ENCODE measurements around the gene SLC44A1. TPM values are rescaled to one million over a fixed set of nuclear protein-coding genes. Genes with fewer than 3 reads are reported as not detected.

SLC44A1 gene
- polyA plus RNA-seq, 1 donor, result 16.9 TPM

DNA sequence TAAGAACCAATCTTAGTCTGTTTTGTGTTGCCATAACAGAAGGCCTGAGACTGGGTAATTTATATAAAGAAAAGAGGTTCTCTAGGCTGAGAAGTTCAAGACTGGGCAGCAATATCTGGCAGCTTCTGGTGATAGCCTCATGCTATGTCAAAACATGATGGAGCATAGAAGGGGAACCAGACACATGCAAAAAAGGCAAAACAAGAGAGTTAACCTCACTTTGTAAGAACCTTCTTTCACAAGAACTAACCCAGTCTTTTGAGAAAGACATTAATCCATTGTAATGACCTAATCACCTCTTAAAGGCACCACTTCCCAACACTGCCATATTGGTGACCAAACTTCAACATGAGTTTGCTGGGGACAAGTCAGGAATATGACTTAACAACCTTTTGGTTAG, 240.7 kb downstream of the SLC44A1 start:
- no peak for DNase-seq

Other genes starting within 250 kb of the SLC44A1 start
- gene FSD1L, start 203.4 kb downstream of the SLC44A1 start, polyA plus RNA-seq (ENCODE audit: insufficient read length), result 18.1 TPM

All from hindlimb muscle (tissue), 1 donor.